Skeletal muscle cell (primary cell): ENCODE data around the gene MAP3K21.

Experiments
- DNase-seq: peaks from one replicate; pipeline ENCODE4 v3.0.0-alpha.2; 2010; ENCODE audit warnings: low read depth
- H3K4me3 ChIP-seq: 2 replicates; pipeline ENCODE4 v1.5.1; 2011; ENCODE audit warnings: low read depth, mild to moderate bottlenecking, control low read depth, low read length, moderate library complexity

Gene MAP3K21

DNA sequence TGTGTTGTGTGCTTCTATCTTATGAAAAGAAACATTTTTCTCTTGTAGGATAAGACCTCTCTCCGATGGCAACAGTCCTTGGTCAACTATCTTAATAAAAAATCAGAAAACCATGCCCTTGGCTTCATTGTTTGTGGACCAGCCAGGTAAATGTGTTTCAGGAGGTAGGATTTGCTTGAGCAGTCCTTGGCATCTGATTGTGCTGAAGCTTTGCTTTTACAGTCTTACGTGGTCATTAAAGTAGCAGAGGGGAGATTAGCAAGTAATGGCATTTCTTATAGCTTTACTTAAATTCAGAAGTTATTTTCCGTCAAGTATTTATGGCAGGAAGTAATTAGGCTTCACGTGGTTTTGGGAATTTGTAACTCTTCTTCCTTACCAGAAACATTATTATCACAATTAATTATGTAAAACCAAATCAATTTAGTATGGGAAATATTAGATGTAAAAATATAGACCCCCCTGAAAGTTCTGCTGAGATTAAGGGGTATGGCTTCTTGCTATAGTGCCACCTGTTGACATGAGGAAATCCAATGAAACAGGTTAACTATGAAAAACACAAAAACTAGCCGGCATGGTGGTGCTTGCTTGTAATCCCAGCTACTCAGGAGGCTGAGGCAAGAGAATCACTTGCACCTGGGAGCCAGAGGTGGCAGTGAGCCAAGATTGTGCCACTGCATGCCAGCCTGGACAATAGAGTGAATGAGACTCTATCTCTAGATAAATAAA is 49.0 kb downstream of the MAP3K21 start:
- no peak overlapping the region for H3K4me3 ChIP-seq
- no peak for DNase-seq

DNA sequence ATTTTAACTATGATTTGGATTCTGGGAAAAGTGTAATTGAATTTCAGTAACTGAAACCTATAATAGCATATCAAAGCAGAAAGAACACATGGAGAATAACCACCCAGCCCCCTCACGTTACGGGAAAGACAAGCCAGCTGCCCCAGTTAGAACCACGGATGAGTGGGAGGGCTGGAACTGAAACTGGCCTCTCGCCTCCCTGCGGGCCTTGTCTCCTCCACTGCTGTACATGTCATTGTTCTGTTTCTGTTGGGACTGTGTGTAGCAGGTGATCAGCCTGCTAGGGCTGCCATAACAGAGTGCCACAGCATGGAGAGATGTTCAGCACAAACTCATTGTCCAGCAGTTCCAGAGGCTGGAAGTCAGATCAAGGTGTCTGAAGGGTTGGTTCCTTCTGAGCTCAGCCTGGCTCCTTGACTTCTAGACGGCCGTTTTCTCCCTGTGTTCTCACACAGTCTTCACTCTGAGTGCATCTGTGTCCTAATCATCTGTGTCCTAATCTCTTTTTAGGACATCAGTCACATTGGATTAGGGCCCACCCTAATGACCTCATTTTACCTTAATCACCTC is 52.4 kb downstream of the MAP3K21 start:
- no peak for DNase-seq
- no peak overlapping the region for H3K4me3 ChIP-seq

DNA sequence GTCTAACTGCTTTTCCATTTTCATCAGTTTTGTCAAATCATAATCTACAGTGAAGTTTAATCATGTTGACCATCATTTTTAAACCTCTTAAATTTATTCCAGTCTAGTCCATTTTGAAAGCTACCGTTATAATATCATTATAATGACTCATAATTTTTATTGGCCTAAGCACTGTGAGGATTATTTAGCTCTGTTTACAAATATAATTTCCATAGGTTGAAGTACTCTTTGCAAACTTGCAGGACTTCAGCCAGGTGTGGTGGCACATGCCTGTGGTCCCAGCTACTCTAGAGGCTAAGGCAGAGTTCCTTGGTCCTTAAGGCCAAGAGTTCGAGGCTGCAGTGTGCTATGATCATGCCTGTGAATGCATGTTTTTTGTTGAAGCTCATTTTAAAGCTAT is 54.3 kb downstream of the MAP3K21 start:
- DNase-seq, result no peak
- H3K4me3 ChIP-seq, result no peak overlapping the region

DNA sequence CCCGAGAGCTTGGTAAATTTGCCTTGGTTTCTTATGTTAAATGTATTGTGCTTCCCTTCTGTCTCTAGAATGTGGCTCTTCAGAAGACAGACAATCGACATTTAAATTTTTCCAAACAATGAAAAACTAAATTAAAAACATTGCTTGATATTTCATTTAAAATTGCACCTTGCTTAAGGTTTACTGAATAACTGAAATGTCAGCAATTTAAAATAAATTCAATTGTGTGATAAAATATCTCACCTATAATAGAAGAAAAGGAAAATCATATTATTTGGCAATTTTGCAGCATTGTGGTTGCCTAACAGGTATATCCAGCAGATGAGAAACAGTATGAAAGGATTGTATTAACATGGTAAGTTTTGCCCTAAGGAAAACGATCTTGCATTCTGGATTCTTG is 56.5 kb downstream of the MAP3K21 start:
- no peak overlapping the region for H3K4me3 ChIP-seq
- DNase-seq, result no peak

DNA sequence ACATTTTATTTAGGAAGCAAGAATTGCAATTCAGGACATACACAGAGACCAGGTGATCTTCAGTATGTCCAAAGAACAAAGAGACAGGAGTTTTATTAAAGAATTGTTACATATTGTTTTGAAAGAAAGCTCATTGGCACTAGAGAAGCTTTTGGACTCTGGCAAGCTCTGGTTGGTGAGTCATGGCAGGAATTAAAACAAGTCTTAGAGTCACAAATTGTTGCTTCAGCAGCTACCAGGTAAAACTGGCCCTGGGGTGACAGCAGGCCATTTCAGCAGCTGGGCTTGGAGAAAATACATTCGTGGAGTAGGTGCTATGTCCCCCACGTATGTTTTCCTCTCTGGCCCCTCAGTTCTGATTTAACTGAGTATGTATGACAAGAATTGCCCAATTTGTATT is 58.8 kb downstream of the MAP3K21 start:
- no peak for DNase-seq
- H3K4me3 ChIP-seq, result no peak overlapping the region

DNA sequence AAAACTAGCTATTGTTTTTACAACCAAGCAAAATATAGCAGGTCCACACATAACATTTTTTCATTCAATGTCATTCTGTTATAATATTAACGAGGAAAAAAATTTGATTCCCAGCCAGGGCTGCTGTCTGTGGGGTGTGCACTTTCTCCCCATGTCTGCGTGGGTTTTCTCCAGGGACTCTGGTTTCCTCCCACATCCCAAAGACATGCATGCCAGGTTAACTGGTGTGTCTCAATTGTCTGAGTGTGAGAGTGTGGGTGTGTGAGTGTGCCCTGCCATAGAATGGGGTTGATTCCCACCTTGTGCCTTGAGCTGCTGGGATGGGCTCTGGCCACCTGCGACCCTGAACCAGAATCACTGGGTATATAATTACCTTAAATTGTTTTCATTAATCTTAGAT is 60.1 kb downstream of the MAP3K21 start:
- H3K4me3 ChIP-seq, result no peak overlapping the region
- DNase-seq, result no peak

DNA sequence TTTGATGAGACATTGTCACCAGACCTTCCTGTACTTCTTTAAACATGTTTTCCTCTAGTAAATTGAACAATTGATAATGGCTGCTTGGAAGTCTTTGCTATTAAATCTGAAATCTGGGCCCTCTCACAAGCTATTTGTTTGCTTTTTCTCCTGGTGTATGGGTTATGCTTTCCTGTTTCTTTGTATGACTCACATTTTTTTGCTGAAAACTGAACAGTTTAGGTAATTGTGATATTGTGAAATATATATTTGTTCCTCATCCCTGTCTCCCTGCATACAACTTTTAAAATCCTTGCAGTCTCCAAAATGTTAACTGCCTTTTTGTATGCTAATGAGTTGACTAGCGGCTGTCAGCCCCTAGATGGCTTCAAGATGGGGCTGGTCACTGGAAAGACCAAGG is 61.6 kb downstream of the MAP3K21 start:
- no peak overlapping the region for H3K4me3 ChIP-seq
- DNase-seq, result no peak

DNA sequence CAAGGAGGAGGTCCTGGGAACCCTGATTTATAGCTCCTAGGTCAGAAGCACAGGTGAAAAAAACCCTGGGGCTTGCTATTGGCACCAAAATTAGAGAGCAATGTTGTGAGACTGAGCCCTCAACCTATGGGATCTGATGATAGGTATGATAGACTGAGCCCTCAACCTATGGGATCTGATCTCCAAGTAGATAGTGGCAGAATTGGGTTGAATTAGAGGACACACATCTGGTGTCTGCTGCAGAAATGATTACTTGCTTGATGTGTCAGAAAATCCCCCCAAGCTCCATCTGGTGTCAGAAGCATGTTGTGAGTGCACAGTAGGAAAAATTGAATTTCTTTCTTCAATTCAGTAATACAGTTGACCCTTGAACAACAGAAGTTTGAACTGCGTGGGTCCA is 62.4 kb downstream of the MAP3K21 start:
- DNase-seq, result no peak
- H3K4me3 ChIP-seq, result no peak overlapping the region

DNA sequence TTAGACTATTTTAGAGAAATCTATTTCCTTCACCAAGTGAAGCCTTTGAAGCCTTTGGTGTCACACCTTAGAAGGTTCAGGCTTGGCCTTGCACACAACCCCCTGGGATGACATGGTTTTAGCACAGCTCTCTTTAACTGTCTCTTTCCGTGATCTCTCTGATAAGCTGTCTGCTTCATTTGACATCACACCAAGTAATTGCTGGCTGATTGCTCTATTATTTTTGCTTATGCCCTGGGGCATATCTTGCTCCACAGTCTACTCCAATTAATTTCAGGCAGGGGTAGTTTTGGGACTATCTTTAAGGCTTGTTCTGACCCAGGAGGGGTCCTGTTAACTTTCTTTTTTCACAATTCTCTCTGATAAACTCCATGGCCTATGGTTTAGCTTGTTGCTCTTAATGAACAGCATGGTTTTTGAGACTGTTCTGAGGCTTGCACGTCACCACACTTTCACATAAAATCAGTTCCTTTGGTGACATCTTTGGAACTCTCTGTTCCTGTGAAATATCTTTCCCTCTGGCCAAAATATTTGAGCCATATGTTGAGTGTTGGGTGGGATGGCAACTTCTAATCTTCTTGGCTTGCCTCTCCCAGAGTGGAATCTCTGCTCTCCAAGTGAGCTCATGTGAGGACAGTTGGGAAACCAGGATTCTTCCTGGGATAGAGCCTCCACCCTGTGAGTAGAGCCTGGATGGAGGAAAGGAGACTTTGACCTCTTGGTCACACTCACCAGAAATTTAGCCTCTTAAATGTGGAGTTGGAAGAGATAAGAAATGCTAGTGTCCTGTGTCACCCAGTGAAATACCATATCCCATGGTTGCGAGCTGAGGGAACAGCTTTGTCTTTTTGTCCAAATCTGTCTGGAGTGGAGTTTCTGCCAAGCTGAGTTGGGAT is 63.6 kb downstream of the MAP3K21 start:
- no peak overlapping the region for H3K4me3 ChIP-seq
- no peak for DNase-seq

DNA sequence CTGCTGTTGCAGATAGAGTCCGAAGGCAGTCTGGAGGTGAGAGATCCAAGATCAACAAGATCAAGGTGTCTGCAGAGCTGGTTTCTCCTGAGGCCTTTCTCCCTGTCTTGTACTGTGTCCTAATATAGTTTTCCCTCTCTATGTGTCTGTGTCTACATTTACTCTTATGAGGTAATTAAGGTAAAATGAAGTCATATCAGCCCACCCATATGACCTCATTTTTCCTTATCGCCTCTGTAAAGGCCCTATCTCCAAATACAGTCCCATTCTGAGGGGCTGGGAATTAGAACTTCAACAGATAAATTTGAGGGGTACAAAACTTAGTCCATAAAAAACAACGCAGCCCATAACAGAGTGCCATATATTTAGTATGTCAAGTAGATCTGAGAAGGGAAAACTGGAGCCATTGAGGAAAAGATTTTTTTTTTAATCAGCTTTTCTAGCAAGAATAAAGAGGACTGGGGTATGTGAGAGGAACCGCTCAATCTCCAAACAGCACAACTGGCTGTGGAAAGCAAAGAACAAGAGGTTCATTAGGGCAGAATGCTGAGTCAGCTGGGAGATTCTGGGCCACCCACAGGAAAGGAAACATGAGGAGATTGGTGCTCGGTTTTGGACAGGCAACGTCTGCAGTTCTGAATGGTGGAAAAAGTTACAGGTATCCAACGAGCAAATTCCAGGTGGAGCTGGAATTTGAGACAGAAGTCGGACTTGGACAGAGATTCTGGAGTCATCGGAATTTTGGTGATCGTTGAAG is 65.7 kb downstream of the MAP3K21 start:
- no peak for DNase-seq
- H3K4me3 ChIP-seq, result no peak overlapping the region

DNA sequence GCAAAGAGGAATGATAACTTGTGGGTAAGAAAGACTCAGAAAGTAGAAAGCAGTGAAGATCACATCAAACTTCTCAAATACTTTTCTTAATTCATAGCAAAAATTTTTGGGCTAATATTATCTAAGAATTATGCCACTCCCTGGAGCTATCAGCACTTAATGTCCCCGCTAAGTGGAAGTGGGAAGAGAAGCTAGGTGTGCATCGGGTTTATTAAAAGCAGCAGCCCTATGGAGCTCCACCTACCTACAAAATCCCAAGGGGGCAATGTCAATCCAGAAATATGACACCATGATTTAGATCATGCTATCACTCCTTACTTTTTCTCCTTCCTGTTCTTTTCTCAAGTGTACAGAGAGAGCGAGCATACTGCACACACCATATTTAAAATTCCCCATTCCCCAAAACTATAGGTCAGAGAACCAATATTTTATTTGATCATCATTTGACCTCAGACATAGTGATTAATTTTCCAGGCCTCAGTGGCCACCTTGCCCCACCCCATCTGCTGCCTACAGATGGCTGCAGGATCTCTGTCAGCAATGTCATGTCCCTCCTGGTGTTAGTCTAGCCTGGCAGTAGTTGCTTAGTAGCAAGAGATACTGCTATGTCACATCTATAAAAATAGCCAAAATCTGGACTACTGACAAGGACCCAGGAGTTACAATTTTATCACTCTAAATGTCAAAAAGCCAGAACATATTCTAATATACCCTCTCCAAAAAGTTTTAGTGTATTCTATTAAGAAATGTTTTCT is 66.6 kb downstream of the MAP3K21 start:
- no peak overlapping the region for H3K4me3 ChIP-seq
- DNase-seq, result no peak

DNA sequence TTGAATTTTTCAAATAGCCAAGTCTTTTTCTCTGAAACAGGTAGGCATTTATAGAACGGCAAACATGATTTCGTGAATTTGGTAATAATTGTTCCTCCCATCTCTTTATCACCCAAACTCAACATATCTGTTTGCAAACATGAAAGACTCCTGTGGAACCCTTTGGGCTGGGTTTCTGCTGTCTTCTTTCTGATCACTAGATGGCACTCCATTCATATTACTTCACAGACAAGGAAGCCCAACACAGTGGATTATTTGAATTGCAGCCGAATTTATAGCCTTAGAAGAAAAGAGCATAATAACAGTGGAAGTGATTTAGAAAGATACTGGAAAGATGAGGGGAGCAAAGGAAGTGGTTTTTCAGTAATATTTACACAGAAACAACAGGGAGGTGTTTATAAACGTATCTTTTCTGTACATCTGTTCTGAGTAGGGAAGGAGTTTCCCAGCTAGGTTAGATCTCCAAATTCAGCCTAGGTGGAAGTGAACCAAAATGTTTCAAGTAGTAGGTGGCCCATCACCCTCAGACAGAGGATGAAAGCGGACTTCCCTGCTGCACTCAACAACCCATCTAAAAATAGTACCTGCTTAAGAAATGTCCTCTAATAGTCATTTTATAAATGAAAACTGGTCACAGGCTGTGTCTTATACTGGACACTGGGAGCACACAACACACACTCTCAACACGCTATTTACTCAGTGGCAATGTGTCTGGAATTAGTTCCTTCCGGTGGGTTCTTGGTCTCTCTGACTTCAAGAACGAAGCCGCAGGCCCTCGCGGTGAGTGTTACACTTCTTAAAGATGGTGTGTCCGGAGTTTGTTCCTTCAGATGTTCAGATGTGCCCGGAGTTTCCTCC is 67.6 kb downstream of the MAP3K21 start:
- H3K4me3 ChIP-seq, result no peak overlapping the region
- DNase-seq, result peak; percentile 11

DNA sequence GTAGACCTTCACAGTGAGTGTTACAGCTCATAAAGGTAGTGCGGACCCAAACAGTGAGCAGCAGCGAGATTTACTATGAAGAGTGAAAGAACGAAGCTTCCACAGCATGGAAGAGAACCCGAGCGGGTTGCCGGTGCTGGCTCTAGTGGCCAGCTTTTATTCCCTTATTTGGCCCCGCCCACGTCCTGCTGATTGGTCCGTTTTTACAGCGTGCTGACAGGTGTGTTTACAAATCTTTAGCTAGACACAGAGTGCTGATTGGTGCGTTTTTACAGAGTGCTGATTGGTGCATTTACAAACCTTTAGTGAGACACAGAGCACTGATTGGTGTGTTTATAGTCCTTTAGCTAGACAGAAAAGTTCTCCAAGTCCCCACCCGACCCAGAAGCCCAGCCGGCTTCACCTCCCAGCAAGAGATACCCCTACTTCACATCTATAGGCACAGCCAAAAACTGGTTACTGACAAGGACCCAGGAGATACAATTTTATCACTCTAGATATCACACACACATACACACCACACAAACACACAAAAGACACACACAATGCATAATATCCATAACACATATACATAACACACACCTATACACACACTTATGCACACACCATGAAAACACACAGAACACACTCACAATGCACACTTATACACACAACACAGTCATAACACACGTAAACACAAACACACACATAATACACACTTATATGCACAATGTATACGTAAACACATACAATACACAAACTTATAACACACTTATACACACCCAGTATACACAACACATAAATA is 68.5 kb downstream of the MAP3K21 start:
- no peak for DNase-seq

DNA sequence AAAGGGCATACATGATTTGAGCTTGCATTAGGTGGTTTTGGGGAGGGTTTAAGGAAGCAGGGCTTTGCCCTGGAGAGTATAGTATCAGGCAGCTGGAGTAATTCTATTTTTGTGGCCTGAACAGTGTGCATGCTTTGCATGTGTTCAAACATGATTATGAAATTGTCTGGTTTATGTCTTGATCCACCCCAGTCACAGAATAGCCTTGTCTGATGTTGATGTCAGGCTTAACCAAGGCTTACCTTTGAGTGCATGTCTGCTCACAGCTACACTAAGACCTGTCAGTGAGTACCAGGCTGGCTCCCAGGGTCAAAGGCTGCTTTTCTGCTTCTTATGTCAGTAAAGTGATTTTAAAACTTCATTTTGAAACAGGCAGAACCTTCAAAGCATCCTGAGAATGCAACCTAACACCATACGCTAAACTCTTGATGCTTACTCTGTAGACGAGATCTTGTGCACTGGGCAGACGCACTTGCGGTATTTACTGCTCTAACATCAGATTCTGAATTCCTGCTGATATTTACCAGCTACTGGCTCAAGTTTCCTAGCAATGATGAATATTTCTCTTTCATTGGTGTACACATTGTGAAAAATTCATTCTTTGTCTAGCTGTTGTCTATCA is 78.9 kb downstream of the MAP3K21 start:
- no peak for DNase-seq

More for the DNA sequence above, 68.5 kb downstream of the MAP3K21 start:
- H3K4me3 ChIP-seq, result no peak overlapping the region

DNA sequence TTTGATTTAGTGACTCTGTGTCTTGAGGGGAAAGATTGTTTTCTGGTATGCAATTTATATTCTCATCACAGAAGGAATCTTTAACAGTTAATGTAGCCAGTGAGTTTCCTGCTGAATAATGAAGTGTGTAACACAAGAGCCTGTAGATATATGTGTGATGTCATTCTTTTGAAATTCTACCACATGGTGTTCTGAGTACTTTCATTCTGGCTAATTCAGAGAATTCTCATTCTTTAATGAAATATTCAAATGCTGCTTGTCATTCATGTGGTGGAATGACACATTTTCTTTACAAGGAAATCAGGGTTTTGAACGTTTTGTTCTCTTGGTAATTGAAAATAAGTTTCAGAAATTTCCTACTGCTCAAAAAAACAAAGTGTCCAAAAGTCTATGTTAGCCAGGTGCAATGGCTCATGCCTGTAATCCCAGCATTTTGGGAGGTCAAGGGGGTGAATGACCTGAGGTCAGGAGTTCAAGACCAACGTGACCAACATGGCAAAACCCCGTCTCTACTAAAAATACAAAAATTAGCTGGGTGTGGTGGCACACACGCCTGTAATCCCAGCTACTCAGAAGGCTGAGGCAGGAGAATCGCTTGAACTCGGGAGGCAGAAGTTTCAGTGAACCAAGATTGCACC is 79.6 kb downstream of the MAP3K21 start:
- DNase-seq, result no peak
- H3K4me3 ChIP-seq, result no peak overlapping the region

More for the DNA sequence above, 78.9 kb downstream of the MAP3K21 start:
- no peak overlapping the region for H3K4me3 ChIP-seq

DNA sequence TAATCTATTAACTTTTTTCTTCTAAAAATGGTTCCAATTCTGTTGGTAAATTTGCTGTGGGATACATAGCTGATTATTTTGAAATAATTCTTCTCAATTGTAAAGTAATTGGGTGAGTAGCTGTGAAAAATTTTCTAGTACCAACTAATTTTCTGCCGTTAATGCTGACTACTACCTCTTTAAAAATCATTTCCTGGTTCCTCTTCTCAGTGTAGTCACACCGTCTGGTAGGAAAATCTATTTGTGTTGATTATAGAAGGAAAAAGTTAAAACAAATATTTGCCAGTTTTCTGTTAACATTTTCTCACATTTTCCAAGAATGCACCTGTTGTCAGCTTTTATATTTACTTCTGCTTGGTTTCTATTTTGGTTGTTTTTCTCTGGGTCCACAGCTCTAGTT is 82.0 kb downstream of the MAP3K21 start:
- H3K4me3 ChIP-seq, result no peak overlapping the region

DNA sequence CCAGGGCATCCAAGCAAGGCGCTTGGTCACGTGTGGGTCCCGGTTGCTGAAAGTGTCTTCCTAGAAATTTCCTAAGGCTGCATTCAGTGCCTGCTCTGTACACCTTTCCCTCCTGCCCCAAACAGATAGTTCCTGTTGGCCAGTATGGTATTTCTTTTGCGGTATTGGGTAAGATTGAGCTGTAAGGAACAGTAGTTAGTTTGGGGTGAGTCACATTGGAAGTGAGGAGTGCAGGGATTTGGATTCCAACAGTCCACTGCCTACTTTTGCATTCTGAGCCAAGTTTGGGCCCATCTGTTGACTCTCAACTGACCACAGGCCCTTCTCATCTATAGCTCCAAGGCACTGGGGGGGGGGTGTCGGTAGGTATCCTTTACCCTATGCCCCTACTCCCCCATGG is 83.4 kb downstream of the MAP3K21 start:
- no peak overlapping the region for H3K4me3 ChIP-seq
- DNase-seq, result no peak

More for the DNA sequence above, 82.0 kb downstream of the MAP3K21 start:
- DNase-seq, result no peak
